ENCODE data around the gene BUB1B.

DNA sequence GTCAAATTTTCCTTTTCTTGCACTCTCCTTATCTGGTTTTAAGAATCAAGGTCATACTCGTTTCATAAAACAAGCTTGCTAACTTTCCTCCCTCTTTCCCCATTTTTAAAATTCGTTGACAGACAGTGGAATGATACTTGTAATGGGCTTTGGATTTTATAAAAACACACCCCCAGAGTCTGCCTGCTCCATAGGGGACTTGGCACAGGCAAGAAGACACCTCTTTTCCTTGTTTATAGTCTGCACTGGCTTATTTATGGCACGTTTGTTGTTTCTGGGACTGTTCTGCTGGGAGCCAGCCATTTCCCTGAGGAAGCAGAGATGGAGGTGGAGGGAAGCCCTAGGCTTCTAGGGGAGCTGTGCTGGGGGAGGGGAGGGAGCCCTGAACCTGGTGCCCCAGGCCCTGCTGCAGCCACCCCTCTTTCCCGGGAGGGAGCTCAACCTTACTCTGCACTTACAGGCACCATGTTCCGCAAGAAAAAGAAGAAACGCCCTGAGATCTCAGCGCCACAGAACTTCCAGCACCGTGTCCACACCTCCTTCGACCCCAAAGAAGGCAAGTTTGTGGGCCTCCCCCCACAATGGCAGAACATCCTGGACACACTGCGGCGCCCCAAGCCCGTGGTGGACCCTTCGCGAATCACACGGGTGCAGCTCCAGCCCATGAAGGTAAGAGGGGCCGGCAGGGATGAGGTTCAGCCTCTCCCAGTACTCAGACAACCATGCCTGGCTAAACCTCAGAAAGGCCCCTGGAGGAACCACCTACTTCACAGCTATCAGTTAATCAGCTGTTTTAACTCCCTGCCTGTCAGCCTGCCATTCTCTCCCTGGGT lies 103.7 kb downstream of the BUB1B start:
- no peak for TF ChIP-seq EZH2 (IDR thresholded peaks at IDR 0.05; ENCODE audit: borderline replicate concordance, low read depth, low read length, severe bottlenecking)
- TF ChIP-seq, protein P1, sequence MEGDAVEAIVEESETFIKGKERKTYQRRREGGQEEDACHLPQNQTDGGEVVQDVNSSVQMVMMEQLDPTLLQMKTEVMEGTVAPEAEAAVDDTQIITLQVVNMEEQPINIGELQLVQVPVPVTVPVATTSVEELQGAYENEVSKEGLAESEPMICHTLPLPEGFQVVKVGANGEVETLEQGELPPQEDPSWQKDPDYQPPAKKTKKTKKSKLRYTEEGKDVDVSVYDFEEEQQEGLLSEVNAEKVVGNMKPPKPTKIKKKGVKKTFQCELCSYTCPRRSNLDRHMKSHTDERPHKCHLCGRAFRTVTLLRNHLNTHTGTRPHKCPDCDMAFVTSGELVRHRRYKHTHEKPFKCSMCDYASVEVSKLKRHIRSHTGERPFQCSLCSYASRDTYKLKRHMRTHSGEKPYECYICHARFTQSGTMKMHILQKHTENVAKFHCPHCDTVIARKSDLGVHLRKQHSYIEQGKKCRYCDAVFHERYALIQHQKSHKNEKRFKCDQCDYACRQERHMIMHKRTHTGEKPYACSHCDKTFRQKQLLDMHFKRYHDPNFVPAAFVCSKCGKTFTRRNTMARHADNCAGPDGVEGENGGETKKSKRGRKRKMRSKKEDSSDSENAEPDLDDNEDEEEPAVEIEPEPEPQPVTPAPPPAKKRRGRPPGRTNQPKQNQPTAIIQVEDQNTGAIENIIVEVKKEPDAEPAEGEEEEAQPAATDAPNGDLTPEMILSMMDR (IDR thresholded peaks at IDR 0.05; ENCODE audit: borderline replicate concordance, extremely low read depth, low read length, poor library complexity, severe bottlenecking): no peak
